ENCODE measurements around the gene FAM193B.
A peak's percentile ranks its signal among the peaks of the same experiment; 100 is the strongest.

The FAM193B gene

GRCh38 chr5:177554474-177555111, at the start of gene FAM193B:
Gene FAM193B (minus strand): TSS chr5:177554563. CDS start chr5:177554458, 105 bp downstream.
- peak; percentile 98 for DNase-seq (ENCODE audit: low spot score)

- DNase-seq (ENCODE audit: low spot score): no peak
These were observed 49.8 kb upstream of the FAM193B start for GRCh38 chr5:177604116-177604521.

- DNase-seq (ENCODE audit: low spot score): no peak
These were observed 49.3 kb upstream of the FAM193B start for GRCh38 chr5:177603631-177604030.

- no peak for DNase-seq (ENCODE audit: low spot score)
These were observed 48.1 kb upstream of the FAM193B start for GRCh38 chr5:177602458-177602830.

- peak; percentile 55 for DNase-seq (ENCODE audit: low spot score)
These were observed 47.5 kb upstream of the FAM193B start for GRCh38 chr5:177601577-177602457.

- no peak for DNase-seq (ENCODE audit: low spot score)
These were observed 46.8 kb upstream of the FAM193B start for GRCh38 chr5:177601126-177601525.

GRCh38 chr5:177600508-177601018, 46.2 kb upstream of the FAM193B start:
- no peak for DNase-seq (ENCODE audit: low spot score)

GRCh38 chr5:177599731-177600507, 45.6 kb upstream of the FAM193B start, which contains the start of gene B4GALT7:
Gene B4GALT7 (plus strand): TSS chr5:177600132. CDS start chr5:177600211, 79 bp downstream.
- peak; percentile 79 for DNase-seq (ENCODE audit: low spot score)

GRCh38 chr5:177598477-177598876, 44.1 kb upstream of the FAM193B start:
- no peak for DNase-seq (ENCODE audit: low spot score)

GRCh38 chr5:177596775-177597238, 42.4 kb upstream of the FAM193B start:
- DNase-seq (ENCODE audit: low spot score): no peak

GRCh38 chr5:177595991-177596774, 41.8 kb upstream of the FAM193B start:
- no peak for DNase-seq (ENCODE audit: low spot score)

- no peak for DNase-seq (ENCODE audit: low spot score)
These were observed 40.7 kb upstream of the FAM193B start for GRCh38 chr5:177595026-177595585.

- no peak for DNase-seq (ENCODE audit: low spot score)
These were observed 39.7 kb upstream of the FAM193B start for GRCh38 chr5:177594071-177594470.

GRCh38 chr5:177593511-177593910, 39.1 kb upstream of the FAM193B start:
- no peak for DNase-seq (ENCODE audit: low spot score)

GRCh38 chr5:177592905-177593304, 38.5 kb upstream of the FAM193B start:
- no peak for DNase-seq (ENCODE audit: low spot score)

- DNase-seq (ENCODE audit: low spot score): peak; percentile 93
These were observed 37.9 kb upstream of the FAM193B start, which contains the start of gene TMED9 for GRCh38 chr5:177592010-177592834. Gene TMED9 (plus strand): TSS chr5:177592203. CDS start chr5:177592215, 12 bp downstream.

- DNase-seq (ENCODE audit: low spot score): no peak
These were observed 37.3 kb upstream of the FAM193B start for GRCh38 chr5:177591690-177592009.

- no peak for DNase-seq (ENCODE audit: low spot score)
These were observed 36.0 kb upstream of the FAM193B start for GRCh38 chr5:177590406-177590805.

- peak; percentile 58 for DNase-seq (ENCODE audit: low spot score)
These were observed 34.1 kb upstream of the FAM193B start for GRCh38 chr5:177588413-177588909.

GRCh38 chr5:177578316-177578715, 24.0 kb upstream of the FAM193B start:
- DNase-seq (ENCODE audit: low spot score): no peak
